Keratinocyte (primary cell): ENCODE data around the gene SPRED1. TPM values are rescaled to one million over a fixed set of nuclear protein-coding genes. Genes with fewer than 3 reads are reported as not detected.

Source experiments
- DNase-seq: peaks from one replicate; pipeline ENCODE4 v3.0.0-alpha.2; 2011; ENCODE audit warnings: low read depth, missing footprints, low spot score
- FAIRE-seq: peaks from 2 replicates; lab custom pipeline; 2011; peaks lifted over from hg19 to GRCh38; lab: Jason Lieb, UNC
- H2AFZ ChIP-seq: 2 replicates; pipeline ENCODE4 v1.6.0; 2012; ENCODE audit warnings: low read length, control low read depth, inconsistent platforms; ENCODE audit not compliant: control insufficient read depth
- H3K27ac ChIP-seq: 2 replicates; pipeline ENCODE4 v1.5.1; 2011; ENCODE audit warnings: low read length; ENCODE audit not compliant: control insufficient read depth, insufficient read depth
- H3K27me3 ChIP-seq: 3 replicates; pipeline ENCODE4 v1.6.0; 2011; ENCODE audit warnings: low read length; ENCODE audit not compliant: control insufficient read depth, insufficient read depth; ENCODE audit errors: extremely low read depth
- H3K36me3 ChIP-seq, 2 experiments: 2 replicates in 1 of 2; 3 replicates in 1 of 2; pipeline ENCODE4 v1.5.1; 2011; ENCODE audit warnings: low read length in 2 of 2, mild to moderate bottlenecking in 1 of 2; ENCODE audit not compliant: control insufficient read depth in 2 of 2, insufficient read depth in 2 of 2; ENCODE audit errors: extremely low read depth in 1 of 2
- H3K4me1 ChIP-seq: 3 replicates; pipeline ENCODE4 v1.5.1; 2011; ENCODE audit warnings: low read length; ENCODE audit not compliant: control insufficient read depth, insufficient read depth; ENCODE audit errors: extremely low read depth
- H3K4me2 ChIP-seq: 3 replicates; pipeline ENCODE4 v1.6.0; 2011; ENCODE audit warnings: low read depth, low read length; ENCODE audit not compliant: control insufficient read depth, insufficient read depth; ENCODE audit errors: extremely low read depth
- H3K4me3 ChIP-seq, 3 experiments: fragments of 200-600 bp in 1 of 3; sonication (generic) in 1 of 3; 2 replicates in 2 of 3; 3 replicates in 1 of 3; pipeline ENCODE4 v1.5.1; 2011 to 2016; ENCODE audit warnings: low read length in 3 of 3, mild to moderate bottlenecking in 3 of 3, control low read depth in 2 of 3, inconsistent platforms in 1 of 3, low read depth in 1 of 3, mixed read lengths in 1 of 3, mixed run types in 1 of 3, moderate library complexity in 1 of 3; ENCODE audit not compliant: control insufficient read depth in 2 of 3, insufficient read depth in 2 of 3; ENCODE audit errors: extremely low read depth in 1 of 3
- H3K79me2 ChIP-seq: 2 replicates; pipeline ENCODE4 v1.6.0; 2012; ENCODE audit warnings: low read length; ENCODE audit not compliant: control insufficient read depth, insufficient read depth
- H3K9ac ChIP-seq: 3 replicates; pipeline ENCODE4 v1.6.0; 2011; ENCODE audit warnings: low read length; ENCODE audit not compliant: control insufficient read depth, insufficient read depth; ENCODE audit errors: extremely low read depth
- H3K9me1 ChIP-seq: 3 replicates; pipeline ENCODE4 v1.6.0; 2011; ENCODE audit warnings: low read length; ENCODE audit not compliant: control insufficient read depth, insufficient read depth; ENCODE audit errors: extremely low read depth
- H3K9me3 ChIP-seq: 2 replicates; pipeline ENCODE4 v1.5.1; 2012; ENCODE audit warnings: low read depth, low read length; ENCODE audit not compliant: control insufficient read depth
- H4K20me1 ChIP-seq: 3 replicates; pipeline ENCODE4 v1.6.0; 2011; ENCODE audit warnings: low read length; ENCODE audit not compliant: control insufficient read depth, insufficient read depth; ENCODE audit errors: extremely low read depth
- EZH2 ChIP-seq: IDR thresholded peaks from one replicate; pipeline ENCODE4 v1.6.1; 2012; ENCODE audit warnings: inconsistent platforms, mild to moderate bottlenecking, low read length, moderate library complexity
- dilution Hi-C: fragments of 300-500 bp; cut with MboI; formaldehyde crosslinking; loops from one replicate; pipeline ENCODE4 v1.7.0; 2020; ENCODE audit warnings: low sequenced_read_pairs; ENCODE audit not compliant: extremely low pct_ligation_motif_present
- polyA plus RNA-seq, 5 experiments: library from polyadenylated mRNA; depleted of rRNA in 3 of 5; stranded (reverse) in 3 of 5; stranded (forward) in 1 of 5; unstranded in 1 of 5; fragments of >200 nt; gene quantifications; 1 replicate in 1 of 5; 2 replicates in 3 of 5; 3 replicates in 1 of 5; pipeline versions ENCODE4 v1.2.1 to v1.2.3, GENCODE V29; 2011 to 2012; ENCODE audit warnings: missing spikeins in 2 of 5, low read depth in 1 of 5, low replicate concordance in 1 of 5
- TF ChIP-seq, protein P1 (sequence below), 3 experiments: IDR thresholded peaks in 1 of 3; conservative IDR thresholded peaks in 1 of 3; optimal IDR thresholded peaks in 1 of 3; 2 replicates in 2 of 3; 3 replicates in 1 of 3; pipeline versions ENCODE3 to v1.5.1; 2011; ENCODE audit warnings: low read length in 3 of 3, mild to moderate bottlenecking in 3 of 3, moderate library complexity in 2 of 3, control low read depth in 1 of 3, inconsistent platforms in 1 of 3; ENCODE audit not compliant: insufficient read depth in 2 of 3; ENCODE audit errors: extremely low read depth in 1 of 3

SPRED1 gene
- polyA plus RNA-seq, 1 donor (not counting 4 experiments of a cell fraction or from before 2014, with no cell fraction given), result 11.5 TPM

DNA sequence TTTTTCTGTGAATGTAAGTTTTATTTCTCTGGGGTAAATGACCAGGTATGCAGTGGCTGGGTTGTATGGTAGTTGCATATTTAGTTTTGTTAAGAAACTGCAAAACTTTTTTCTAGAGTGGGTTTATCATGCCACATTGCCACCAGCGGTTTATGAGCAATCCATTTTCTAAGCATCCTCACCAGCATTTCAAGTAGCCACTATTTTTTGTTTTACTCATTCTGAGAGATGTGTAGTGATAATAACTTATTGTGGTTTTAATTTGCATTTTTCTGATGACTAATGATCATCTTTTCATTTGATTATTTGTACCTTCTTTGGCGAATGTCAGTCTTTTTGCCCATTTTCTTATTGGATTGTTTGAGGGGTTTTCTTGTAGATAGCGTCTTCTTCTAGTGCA lies 56.2 kb downstream of the SPRED1 start:
- no peaks in the 10 kb centered on the region for H3K36me3 ChIP-seq
- H4K20me1 ChIP-seq, result no peaks in the 10 kb centered on the region
- TF ChIP-seq EZH2, result no peak
- TF ChIP-seq, protein P1, sequence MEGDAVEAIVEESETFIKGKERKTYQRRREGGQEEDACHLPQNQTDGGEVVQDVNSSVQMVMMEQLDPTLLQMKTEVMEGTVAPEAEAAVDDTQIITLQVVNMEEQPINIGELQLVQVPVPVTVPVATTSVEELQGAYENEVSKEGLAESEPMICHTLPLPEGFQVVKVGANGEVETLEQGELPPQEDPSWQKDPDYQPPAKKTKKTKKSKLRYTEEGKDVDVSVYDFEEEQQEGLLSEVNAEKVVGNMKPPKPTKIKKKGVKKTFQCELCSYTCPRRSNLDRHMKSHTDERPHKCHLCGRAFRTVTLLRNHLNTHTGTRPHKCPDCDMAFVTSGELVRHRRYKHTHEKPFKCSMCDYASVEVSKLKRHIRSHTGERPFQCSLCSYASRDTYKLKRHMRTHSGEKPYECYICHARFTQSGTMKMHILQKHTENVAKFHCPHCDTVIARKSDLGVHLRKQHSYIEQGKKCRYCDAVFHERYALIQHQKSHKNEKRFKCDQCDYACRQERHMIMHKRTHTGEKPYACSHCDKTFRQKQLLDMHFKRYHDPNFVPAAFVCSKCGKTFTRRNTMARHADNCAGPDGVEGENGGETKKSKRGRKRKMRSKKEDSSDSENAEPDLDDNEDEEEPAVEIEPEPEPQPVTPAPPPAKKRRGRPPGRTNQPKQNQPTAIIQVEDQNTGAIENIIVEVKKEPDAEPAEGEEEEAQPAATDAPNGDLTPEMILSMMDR (optimal IDR thresholded peaks at IDR 0.05 in 1 of 3, IDR thresholded peaks at IDR 0.05 in 1 of 3, conservative IDR thresholded peaks at IDR 0.05 in 1 of 3; ENCODE audit: extremely low read depth in 1 of 3, insufficient read depth in 2 of 3, low read length in 3 of 3), result no peak
- DNase-seq, result no peak
- no peaks in the 10 kb centered on the region for H3K9me3 ChIP-seq
- H3K9ac ChIP-seq, result no peak overlapping the region
- peaks cover 59% of the 10 kb centered on the region for H3K79me2 ChIP-seq
- dilution Hi-C loops, result no loop called here
- H3K27me3 ChIP-seq, result no peaks in the 10 kb centered on the region
- H3K4me3 ChIP-seq, result no peak overlapping the region
- H3K27ac ChIP-seq, result no peak overlapping the region
- H2AFZ ChIP-seq, result no peak overlapping the region
- no peaks in the 10 kb centered on the region for H3K9me1 ChIP-seq
- no peak overlapping the region for H3K4me2 ChIP-seq
- H3K4me1 ChIP-seq, result no peaks in the 10 kb centered on the region
- no peak for FAIRE-seq

- dilution Hi-C loops, result no loop called here
- Histone ChIP-seq H3K9ac (no peak overlapping the region), H3K27ac (no peak overlapping the region), H3K79me2 (peaks cover 58% of the 10 kb centered on the region), H3K27me3 (no peaks in the 10 kb centered on the region), H3K9me3 (no peaks in the 10 kb centered on the region), H3K9me1 (no peaks in the 10 kb centered on the region), H3K4me3 (no peak overlapping the region), H2AFZ (no peak overlapping the region), H3K4me2 (no peak overlapping the region), H3K36me3 (no peaks in the 10 kb centered on the region), H3K4me1 (no peaks in the 10 kb centered on the region), H4K20me1 (peaks cover 3% of the 10 kb centered on the region)
- TF ChIP-seq, protein P1 (optimal IDR thresholded peaks at IDR 0.05 in 1 of 3, IDR thresholded peaks at IDR 0.05 in 1 of 3, conservative IDR thresholded peaks at IDR 0.05 in 1 of 3; ENCODE audit: extremely low read depth in 1 of 3, insufficient read depth in 2 of 3, low read length in 3 of 3), result no peak
- TF ChIP-seq EZH2, result no peak
- FAIRE-seq, result no peak
- no peak for DNase-seq
Observed at GRCh38 chr15:38312190-38312589, 59.6 kb downstream of the SPRED1 start.
